ENCODE measurements around the gene USP6. TPM values are rescaled to one million over a fixed set of nuclear protein-coding genes. Genes with fewer than 3 reads are reported as not detected.

Gene USP6
- total and polyA plus RNA-seq, 4 donors = under 0.01 to 0.18 (median 0.05) TPM; not detected in 1

GRCh38 chr17:5210091-5210490, 94.3 kb downstream of the USP6 start:
- TF ChIP-seq REST (IDR thresholded peaks at IDR 0.05) (no peak), FOXA1 (IDR thresholded peaks at IDR 0.05) (no peak), JUND (IDR thresholded peaks at IDR 0.05) (no peak), MAX (IDR thresholded peaks at IDR 0.05) (no peak), NR2F2 (IDR thresholded peaks at IDR 0.05) (no peak), HNF4G (IDR thresholded peaks at IDR 0.05) (no peak), CTCF (IDR thresholded peaks at IDR 0.05; ENCODE audit: low read depth, low read length, missing input control) (no peak), ZBTB33 (IDR thresholded peaks at IDR 0.05) (no peak), RAD21 (IDR thresholded peaks at IDR 0.05) (no peak), RXRA (IDR thresholded peaks at IDR 0.05) (no peak), HNF4A (conservative IDR thresholded peaks at IDR 0.05) (no peak)
- H3K9me3 ChIP-seq (ENCODE audit: control insufficient read depth in 4 of 4, low read length in 3 of 4) = no peaks in the 10 kb centered on the region
- no peak overlapping the region for H3K27ac ChIP-seq (ENCODE audit: low read depth in 1 of 2, low read length in 2 of 2)
- H3K27me3 ChIP-seq (ENCODE audit: control insufficient read depth in 4 of 4, insufficient read depth in 4 of 4, low read length in 3 of 4) = no peaks in the 10 kb centered on the region
- H3K36me3 ChIP-seq (ENCODE audit: control insufficient read depth in 4 of 4, insufficient read depth in 3 of 4, low read depth in 1 of 4, low read length in 3 of 4) = no peaks in the 10 kb centered on the region
- DNase-seq (ENCODE audit: low spot score) = no peak
- H3K4me1 ChIP-seq (ENCODE audit: control insufficient read depth in 4 of 4, insufficient read depth in 4 of 4, low read length in 3 of 4) = no peaks in the 10 kb centered on the region
- no peak overlapping the region for H3K4me3 ChIP-seq (ENCODE audit: low read depth in 1 of 3, low read length in 3 of 3)
- WGBS = 87% methylated on average over 5 of the region's 5 CpGs
- no peak overlapping the region for H3K9ac ChIP-seq (ENCODE audit: low read depth in 1 of 2, low read length in 2 of 2)

GRCh38 chr17:5210614-5211252, 94.9 kb downstream of the USP6 start:
- Histone ChIP-seq H3K36me3 (ENCODE audit: control insufficient read depth in 4 of 4, insufficient read depth in 3 of 4, low read depth in 1 of 4, low read length in 3 of 4) (peaks cover 0 to 3% (median under 1%) of the 10 kb centered on the region in 4 donors), H3K27me3 (ENCODE audit: control insufficient read depth in 4 of 4, insufficient read depth in 4 of 4, low read length in 3 of 4) (no peaks in the 10 kb centered on the region), H3K4me3 (ENCODE audit: low read depth in 1 of 3, low read length in 3 of 3) (no peak overlapping the region), H3K9ac (ENCODE audit: low read depth in 1 of 2, low read length in 2 of 2) (no peak overlapping the region), H3K9me3 (ENCODE audit: control insufficient read depth in 4 of 4, low read length in 3 of 4) (no peaks in the 10 kb centered on the region), H3K4me1 (ENCODE audit: control insufficient read depth in 4 of 4, insufficient read depth in 4 of 4, low read length in 3 of 4) (no peaks in the 10 kb centered on the region), H3K27ac (ENCODE audit: low read depth in 1 of 2, low read length in 2 of 2) (no peak overlapping the region)
- no peak for TF ChIP-seq SP1 (IDR thresholded peaks at IDR 0.05)
- TF ChIP-seq HNF4G (IDR thresholded peaks at IDR 0.05) = no peak
- DNase-seq (ENCODE audit: low spot score) = no peak
- WGBS = 90% methylated on average over 8 of the region's 8 CpGs
